CD4-positive, alpha-beta memory T cell (primary cell): Measurements from ENCODE around the gene UGT1A1. TPM values are rescaled to one million over a fixed set of nuclear protein-coding genes. Genes with fewer than 3 reads are reported as not detected.

ENCODE experiments used
- CTCF ChIA-PET: fragments of 350-600 bp; sonication (Branson Sonifier 250); formaldehyde crosslinking; loops from one replicate; lab custom pipeline; 2021; ENCODE audit warnings: inconsistent platforms; ENCODE audit not compliant: partially characterized antibody; lab: Charles Lee
- POLR2A ChIA-PET: fragments of 350-600 bp; sonication (Branson Sonifier 250); formaldehyde crosslinking; loops from one replicate; lab custom pipeline; 2021; ENCODE audit not compliant: partially characterized antibody; lab: Charles Lee
- DNase-seq, 5 donors: peaks; one replicate each; pipeline versions ENCODE4 v3.0.0 to v3.0.0-alpha.2; 2020 to 2022; ENCODE audit warnings: mixed read lengths in 1 of 5
- H3K27ac ChIP-seq: one replicate; pipeline ENCODE4 v1.7.0; 2013; ENCODE audit warnings: low read depth, low read length
- H3K27me3 ChIP-seq: 2 replicates; pipeline ENCODE4 v1.7.0; 2013; ENCODE audit warnings: mild to moderate bottlenecking, low read length, moderate library complexity; ENCODE audit not compliant: insufficient read depth
- H3K36me3 ChIP-seq: 2 replicates; pipeline ENCODE4 v1.7.0; 2013; ENCODE audit warnings: mild to moderate bottlenecking, low read length, moderate library complexity; ENCODE audit not compliant: insufficient read depth
- H3K4me1 ChIP-seq: 2 replicates; pipeline ENCODE4 v1.7.0; 2013; ENCODE audit warnings: mild to moderate bottlenecking, low read length, moderate library complexity; ENCODE audit not compliant: insufficient read depth
- H3K4me3 ChIP-seq, 2 donors: one replicate each; pipeline ENCODE4 v1.7.0; 2013; ENCODE audit warnings: low read length in 2 of 2, mild to moderate bottlenecking in 1 of 2
- H3K9me3 ChIP-seq, 2 donors: one replicate each; pipeline ENCODE4 v1.7.0; 2013; ENCODE audit warnings: low read length in 2 of 2, control low read depth in 1 of 2; ENCODE audit not compliant: control insufficient read depth in 1 of 2
- H3K27ac Mint-ChIP-seq, 7 donors: one replicate each; pipeline ENCODE4 v1.8.0; 2020 to 2021; ENCODE audit warnings: mixed read lengths in 7 of 7, mild to moderate bottlenecking in 6 of 7, inconsistent platforms in 3 of 7, moderate library complexity in 3 of 7
- H3K27me3 Mint-ChIP-seq, 2 donors: one replicate each; pipeline ENCODE4 v1.8.0; 2020 to 2021; ENCODE audit warnings: mixed read lengths in 2 of 2
- H3K36me3 Mint-ChIP-seq, 2 donors: one replicate each; pipeline ENCODE4 v1.8.0; 2020 to 2021; ENCODE audit warnings: mixed read lengths in 2 of 2, inconsistent platforms in 1 of 2, mild to moderate bottlenecking in 1 of 2
- H3K4me1 Mint-ChIP-seq, 4 donors: one replicate each; pipeline ENCODE4 v1.8.0; 2020 to 2021; ENCODE audit warnings: mixed read lengths in 4 of 4, mild to moderate bottlenecking in 1 of 4
- H3K4me3 Mint-ChIP-seq, 8 donors: one replicate each; pipeline ENCODE4 v1.8.0; 2020 to 2021; ENCODE audit warnings: mixed read lengths in 8 of 8, mild to moderate bottlenecking in 7 of 8, moderate library complexity in 6 of 8, inconsistent platforms in 3 of 8
- H3K9me3 Mint-ChIP-seq, 8 donors: one replicate each; pipeline ENCODE4 v1.8.0; 2020 to 2021; ENCODE audit warnings: mixed read lengths in 8 of 8, mild to moderate bottlenecking in 5 of 8, inconsistent platforms in 3 of 8, moderate library complexity in 1 of 8
- intact Hi-C: fragments of 100-400 bp; cut with micrococcal nuclease; formaldehyde crosslinking; loops from one replicate; pipeline ENCODE4 v1.15.1; 2023
- polyA plus RNA-seq, 2 donors: library from polyadenylated mRNA; unstranded; fragments of 300-500 nt; fragmentation: Illumina TruSeq; gene quantifications; one replicate each; pipeline ENCODE4 v1.2.3, GENCODE V29; 2021
- total RNA-seq, 2 experiments: library from RNA; stranded (reverse); gene quantifications; one replicate each; pipeline ENCODE4 v1.2.3, GENCODE V29; 2021

UGT1A1 gene
- total and polyA plus RNA-seq, 4 experiments from 2014 or later: not detected

DNA sequence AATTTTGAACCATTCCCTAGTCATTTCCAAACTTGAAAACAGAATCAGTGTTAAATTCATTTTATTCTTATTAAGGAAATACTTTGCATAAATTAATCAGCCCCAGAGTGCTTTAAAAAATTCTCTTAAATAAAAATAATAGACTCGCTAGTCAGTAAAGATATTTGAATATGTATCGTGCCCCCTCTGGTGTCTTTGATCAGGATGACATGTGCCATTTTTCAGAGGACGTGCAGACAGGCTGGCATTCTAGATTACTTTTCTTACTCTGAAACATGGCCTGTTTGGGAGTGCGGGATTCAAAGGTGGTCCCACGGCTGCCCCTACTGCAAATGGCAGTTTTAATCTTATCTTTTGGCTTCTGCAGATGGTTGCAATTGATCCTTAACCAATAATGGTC, 12.5 kb downstream of the UGT1A1 start:
- ChIA-PET POLR2A (no interaction called here), CTCF (no interaction called here)
- H3K27ac ChIP-seq: no peak overlapping the region

GRCh38 chr2:233773854-233774253, 13.8 kb downstream of the UGT1A1 start:
- ChIA-PET POLR2A (no interaction called here), CTCF (no interaction called here)
- Histone ChIP-seq H3K4me3 (no peak overlapping the region), H3K9me3 (no peaks in the 10 kb centered on the region), H3K27ac (no peak overlapping the region), H3K36me3 (no peaks in the 10 kb centered on the region), H3K27me3 (no peaks in the 10 kb centered on the region), H3K4me1 (no peaks in the 10 kb centered on the region)
- Mint-ChIP-seq H3K27ac (no peak overlapping the region), H3K9me3 (peaks cover 0 to 25% (median 10%) of the 10 kb centered on the region in 8 donors), H3K4me3 (no peak overlapping the region), H3K36me3 (peaks cover 0 to 7% of the 10 kb centered on the region in 2 donors), H3K4me1 (no peaks in the 10 kb centered on the region), H3K27me3 (peaks cover 6 to 26% of the 10 kb centered on the region in 2 donors)
- no peak for DNase-seq
- intact Hi-C loops: no loop called here

More for the DNA sequence above, 12.5 kb downstream of the UGT1A1 start:
- Mint-ChIP-seq H3K9me3 (peaks cover 0 to 21% (median 10%) of the 10 kb centered on the region in 8 donors), H3K4me1 (no peaks in the 10 kb centered on the region), H3K4me3 (no peak overlapping the region), H3K27me3 (peaks cover 10 to 21% of the 10 kb centered on the region in 2 donors), H3K27ac (no peak overlapping the region), H3K36me3 (peaks cover 0 to 3% of the 10 kb centered on the region in 2 donors)
- no peaks in the 10 kb centered on the region for H3K9me3 ChIP-seq
- no peaks in the 10 kb centered on the region for H3K36me3 ChIP-seq
- H3K4me1 ChIP-seq: no peaks in the 10 kb centered on the region
- no peak overlapping the region for H3K4me3 ChIP-seq
- no peak for DNase-seq
- H3K27me3 ChIP-seq: no peaks in the 10 kb centered on the region
- intact Hi-C loops: no loop called here

DNA sequence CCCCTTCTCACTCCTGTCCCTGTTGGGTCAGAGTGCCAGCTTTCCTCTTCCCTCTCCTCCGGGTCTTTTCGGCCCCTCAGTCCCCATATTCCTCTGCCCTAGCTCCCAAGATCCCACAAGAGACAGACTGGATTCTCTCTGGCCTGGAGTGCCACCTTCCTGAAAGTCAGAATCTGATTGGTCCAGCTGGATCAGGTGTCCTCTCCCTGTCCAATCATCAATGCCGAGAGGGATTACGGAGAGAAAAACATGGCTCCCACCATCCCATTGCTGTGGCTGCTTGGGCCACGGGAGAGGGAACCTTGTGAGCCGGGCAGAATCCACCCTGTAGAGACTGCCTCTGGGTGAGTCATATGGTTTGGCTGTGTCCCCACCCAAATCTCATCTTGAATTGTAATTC, 15.3 kb downstream of the UGT1A1 start:
- Mint-ChIP-seq H3K27ac (no peak overlapping the region), H3K9me3 (peaks cover 0 to 25% (median 10%) of the 10 kb centered on the region in 8 donors), H3K36me3 (peaks cover 0 to 7% of the 10 kb centered on the region in 2 donors), H3K4me1 (no peaks in the 10 kb centered on the region), H3K4me3 (no peak overlapping the region), H3K27me3 (peaks cover 9 to 27% of the 10 kb centered on the region in 2 donors)
- H3K27ac ChIP-seq: no peak overlapping the region
- no peaks in the 10 kb centered on the region for H3K36me3 ChIP-seq
- POLR2A ChIA-PET: no interaction called here
- DNase-seq: no peak
- no peaks in the 10 kb centered on the region for H3K9me3 ChIP-seq
- H3K4me3 ChIP-seq: no peak overlapping the region
- intact Hi-C loops: no loop called here
- H3K27me3 ChIP-seq: no peaks in the 10 kb centered on the region
- CTCF ChIA-PET: no interaction called here
- no peaks in the 10 kb centered on the region for H3K4me1 ChIP-seq

GRCh38 chr2:233778030-233778429, 18.0 kb downstream of the UGT1A1 start, which contains the start of gene MROH2A:
Gene MROH2A, plus strand, starts transcription at chr2:233778330. Its CDS starts 1,029 bp downstream, at chr2:233779359.
- H3K4me1 ChIP-seq: no peaks in the 10 kb centered on the region
- CTCF ChIA-PET: no interaction called here
- Mint-ChIP-seq H3K4me3 (no peak within 1 kb of the TSS), H3K27me3 (peaks cover 13 to 24% of the 10 kb centered on the region in 2 donors), H3K9me3 (peaks cover 3 to 31% (median 10%) of the 10 kb centered on the region in 8 donors), H3K36me3 (peaks cover 0 to 7% of the 10 kb centered on the region in 2 donors), H3K27ac (no peak within 1 kb of the TSS), H3K4me1 (peaks cover 0 to 2% (median 0%) of the 10 kb centered on the region in 4 donors)
- no peak within 1 kb of the TSS for H3K4me3 ChIP-seq
- no peaks in the 10 kb centered on the region for H3K27me3 ChIP-seq
- no peaks in the 10 kb centered on the region for H3K9me3 ChIP-seq
- no peak for DNase-seq
- intact Hi-C loops: no loop called here
- POLR2A ChIA-PET: no interaction called here
- H3K27ac ChIP-seq: no peak within 1 kb of the TSS
- no peaks in the 10 kb centered on the region for H3K36me3 ChIP-seq

DNA sequence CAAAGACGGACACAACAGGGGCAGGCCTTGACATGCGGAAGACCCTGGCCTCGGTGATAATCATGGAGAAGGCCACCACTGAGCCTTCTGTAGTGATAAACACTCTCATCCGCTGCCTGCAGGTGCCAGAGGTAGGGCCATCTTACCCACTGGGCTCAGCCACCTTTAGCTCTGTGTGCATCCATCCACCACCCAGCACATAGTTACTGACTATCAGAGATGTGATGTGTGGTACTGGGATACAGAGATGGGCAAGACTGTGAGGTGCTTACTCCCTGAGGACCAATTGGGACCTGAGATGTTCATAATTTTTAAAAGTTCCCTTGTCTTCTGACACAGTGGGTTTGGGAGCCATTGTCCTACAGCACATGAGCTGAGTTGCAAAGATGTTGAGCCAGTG, 19.7 kb downstream of the UGT1A1 start:
- intact Hi-C loops: no loop called here

GRCh38 chr2:233780771-233781170, 20.7 kb downstream of the UGT1A1 start:
- no peaks in the 10 kb centered on the region for H3K9me3 ChIP-seq
- CTCF ChIA-PET: no interaction called here
- no peak overlapping the region for H3K4me3 ChIP-seq
- H3K4me1 ChIP-seq: no peaks in the 10 kb centered on the region
- peaks cover 0 to 6% of the 10 kb centered on the region in 2 donors for H3K36me3 Mint-ChIP-seq
- no peak overlapping the region for H3K4me3 Mint-ChIP-seq
- intact Hi-C loops: no loop called here
- POLR2A ChIA-PET: no interaction called here
- peaks cover 2 to 25% (median 10%) of the 10 kb centered on the region in 8 donors for H3K9me3 Mint-ChIP-seq
- H3K27me3 ChIP-seq: no peaks in the 10 kb centered on the region
- DNase-seq: no peak
- peaks cover 19 to 21% of the 10 kb centered on the region in 2 donors for H3K27me3 Mint-ChIP-seq
- H3K36me3 ChIP-seq: no peaks in the 10 kb centered on the region
- H3K27ac ChIP-seq: no peak overlapping the region
- peaks cover 0 to 2% (median 0%) of the 10 kb centered on the region in 4 donors for H3K4me1 Mint-ChIP-seq
- no peak overlapping the region for H3K27ac Mint-ChIP-seq

More for the DNA sequence above, 19.7 kb downstream of the UGT1A1 start:
- ChIA-PET POLR2A (no interaction called here), CTCF (no interaction called here)
- Mint-ChIP-seq H3K36me3 (peaks cover 0 to 7% of the 10 kb centered on the region in 2 donors), H3K27me3 (peaks cover 17 to 24% of the 10 kb centered on the region in 2 donors), H3K4me3 (no peak overlapping the region), H3K4me1 (peaks cover 0 to 2% (median 0%) of the 10 kb centered on the region in 4 donors), H3K9me3 (peaks cover 3 to 31% (median 10%) of the 10 kb centered on the region in 8 donors), H3K27ac (no peak overlapping the region)
- H3K27ac ChIP-seq: no peak overlapping the region
- H3K4me3 ChIP-seq: no peak overlapping the region
- no peak for DNase-seq
- H3K36me3 ChIP-seq: no peaks in the 10 kb centered on the region
- no peaks in the 10 kb centered on the region for H3K9me3 ChIP-seq
- H3K27me3 ChIP-seq: no peaks in the 10 kb centered on the region
- no peaks in the 10 kb centered on the region for H3K4me1 ChIP-seq

DNA sequence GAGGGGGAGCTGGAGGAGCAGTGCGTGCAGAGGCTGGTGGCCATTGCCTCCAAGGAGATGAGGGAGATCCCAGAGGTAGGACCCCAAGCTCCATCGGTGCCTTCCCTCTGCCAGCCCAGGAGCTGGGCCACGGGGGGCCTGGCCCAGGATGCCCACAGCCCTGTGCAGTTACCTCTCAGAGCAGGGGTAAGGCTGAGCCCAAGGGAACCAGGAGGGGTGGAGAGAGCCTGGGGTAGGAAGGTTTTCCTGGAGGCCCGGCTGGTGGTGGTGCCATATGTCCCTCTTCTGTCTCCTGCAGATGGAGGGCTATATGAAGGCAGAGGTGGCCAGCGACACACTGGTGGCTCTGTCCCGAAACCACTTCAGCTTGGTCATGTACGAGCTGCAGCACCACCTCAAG, 29.5 kb downstream of the UGT1A1 start:
- Mint-ChIP-seq H3K27me3 (peaks cover 6 to 11% of the 10 kb centered on the region in 2 donors), H3K4me1 (peaks cover 0 to 4% (median under 1%) of the 10 kb centered on the region in 4 donors), H3K36me3 (no peaks in the 10 kb centered on the region), H3K9me3 (peaks cover 0 to 9% (median 2%) of the 10 kb centered on the region in 8 donors), H3K4me3 (no peak overlapping the region), H3K27ac (no peak overlapping the region)
- Histone ChIP-seq H3K4me3 (no peak overlapping the region), H3K36me3 (no peaks in the 10 kb centered on the region), H3K27ac (no peak overlapping the region), H3K27me3 (no peaks in the 10 kb centered on the region), H3K9me3 (no peaks in the 10 kb centered on the region), H3K4me1 (no peaks in the 10 kb centered on the region)
- POLR2A ChIA-PET: no interaction called here
- DNase-seq: no peak
- CTCF ChIA-PET: no interaction called here
- intact Hi-C loops: no loop called here
